Measurements from ENCODE around the gene KCMF1. TPM values are rescaled to one million over a fixed set of nuclear protein-coding genes. Genes with fewer than 3 reads are reported as not detected.

The KCMF1 gene
- total RNA-seq, 8 experiments from 2014 or later, result 28.9 to 54.3 (median 34.3) TPM

GRCh38 chr2:85063981-85064599 lies 93.1 kb downstream of the KCMF1 start:
- WGBS, 10 experiments, result 47 to 100% (median 94%) methylated on average over 2 to 5 of the region's 5 CpGs; no CpG with 5 or more reads in 1 of the 10 experiments
- ATAC-seq (replicated peaks in 6 of 8), result no peak
- H3K4me1 ChIP-seq (replicated peaks in 1 of 2), result peaks cover 0 to 9% of the 10 kb centered on the region in 2 donors
- in situ Hi-C loops (cut with MboI; ENCODE audit: low pct_unique_long_range_greater_than_20kb in 2 of 9, low sequenced_read_pairs in 9 of 9, unreplicated experiment in 9 of 9), result loop anchor here in 5 of 9 experiments (10.0 to 25.0 kb wide), 3 partner anchors 221 to 241 kb away; no protein-coding TSS in a partner anchor
- no peak overlapping the region for H3K4me3 ChIP-seq
- no peak overlapping the region for H3K27ac ChIP-seq

GRCh38 chr2:85064927-85065577 lies 94.1 kb downstream of the KCMF1 start:
- 17 to 100% (median 61%) methylated on average over 1 to 10 of the region's 14 CpGs; no CpG with 5 or more reads in 2 of the 10 experiments for WGBS, 10 experiments
- H3K27ac ChIP-seq, result no peak overlapping the region
- in situ Hi-C loops (cut with MboI; ENCODE audit: low pct_unique_long_range_greater_than_20kb in 2 of 9, low sequenced_read_pairs in 9 of 9, unreplicated experiment in 9 of 9), result loop anchor here in 6 of 9 experiments (5.0 to 25.0 kb wide), 4 partner anchors 220 to 242 kb away; no protein-coding TSS in a partner anchor
- peaks cover 0 to 9% of the 10 kb centered on the region in 2 donors for H3K4me1 ChIP-seq (replicated peaks in 1 of 2)
- H3K4me3 ChIP-seq, result no peak overlapping the region
- no peak for ATAC-seq (replicated peaks in 6 of 8)

- H3K4me3 ChIP-seq, result no peak overlapping the region
- WGBS, 10 experiments, result 0 to 85% (median 80%) methylated on average over 1 to 8 of the region's 11 CpGs; no CpG with 5 or more reads in 2 of the 10 experiments
- in situ Hi-C loops (cut with MboI; ENCODE audit: low pct_unique_long_range_greater_than_20kb in 2 of 9, low sequenced_read_pairs in 9 of 9, unreplicated experiment in 9 of 9), result loop anchor here in 6 of 9 experiments (5.0 to 25.0 kb wide), 4 partner anchors 219 to 241 kb away; no protein-coding TSS in a partner anchor
- H3K27ac ChIP-seq, result no peak overlapping the region
- peak in 3 of 8 experiments; percentile 7 to 12 (median 10) for ATAC-seq (replicated peaks in 6 of 8)
- H3K4me1 ChIP-seq (replicated peaks in 1 of 2), result peaks cover 0 to 9% of the 10 kb centered on the region in 2 donors
These were observed 95.2 kb downstream of the KCMF1 start for GRCh38 chr2:85066006-85066740.

- peak overlapping the region; percentile 4 to 23 (median 8) for H3K4me3 ChIP-seq
- in situ Hi-C loops (cut with MboI; ENCODE audit: low pct_unique_long_range_greater_than_20kb in 2 of 9, low sequenced_read_pairs in 9 of 9, unreplicated experiment in 9 of 9), result loop anchor here in 6 of 9 experiments (5.0 to 25.0 kb wide), 4 partner anchors 218 to 240 kb away; no protein-coding TSS in a partner anchor
- ATAC-seq (replicated peaks in 6 of 8), result peak; percentile 84 to 92 (median 91)
- peaks cover 0 to 5% of the 10 kb centered on the region in 2 donors for H3K4me1 ChIP-seq (replicated peaks in 1 of 2)
- no peak overlapping the region for H3K27ac ChIP-seq
- WGBS, 10 experiments, result 0 to 16% (median 5%) methylated on average over 1 to 12 of the region's 19 CpGs; no CpG with 5 or more reads in 2 of the 10 experiments
These were observed 96.0 kb downstream of the KCMF1 start for GRCh38 chr2:85066874-85067351.

- no peak overlapping the region for H3K27ac ChIP-seq
- WGBS, 10 experiments, result 15 to 96% (median 68%) methylated on average over 3 of the region's 3 CpGs; no CpG with 5 or more reads in 1 of the 10 experiments
- H3K4me1 ChIP-seq (replicated peaks in 1 of 2), result peaks cover 0 to 4% of the 10 kb centered on the region in 2 donors
- no peak for ATAC-seq (replicated peaks in 6 of 8)
- H3K4me3 ChIP-seq, result no peak overlapping the region
- in situ Hi-C loops (cut with MboI; ENCODE audit: low pct_unique_long_range_greater_than_20kb in 2 of 9, low sequenced_read_pairs in 9 of 9, unreplicated experiment in 9 of 9), result loop anchor here in 3 of 9 experiments (25.0 kb wide), 1 partner anchor 216 kb away; no protein-coding TSS in a partner anchor
These were observed 100.1 kb downstream of the KCMF1 start for GRCh38 chr2:85071096-85071495.

- H3K4me1 ChIP-seq (replicated peaks in 1 of 2), result peaks cover 0 to 4% of the 10 kb centered on the region in 2 donors
- H3K27ac ChIP-seq, result no peak overlapping the region
- 32 to 100% (median 75%) methylated on average over 1 to 3 of the region's 3 CpGs for WGBS, 10 experiments
- no peak overlapping the region for H3K4me3 ChIP-seq
- ATAC-seq (replicated peaks in 6 of 8), result no peak
- in situ Hi-C loops (cut with MboI; ENCODE audit: low pct_unique_long_range_greater_than_20kb in 2 of 9, low sequenced_read_pairs in 9 of 9, unreplicated experiment in 9 of 9), result loop anchor here in 3 of 9 experiments (25.0 kb wide), 1 partner anchor 214 kb away; no protein-coding TSS in a partner anchor
These were observed 102.1 kb downstream of the KCMF1 start for GRCh38 chr2:85073033-85073432.

- no peak for ATAC-seq (replicated peaks in 6 of 8)
- no peak overlapping the region for H3K4me3 ChIP-seq
- in situ Hi-C loops (cut with MboI; ENCODE audit: low pct_unique_long_range_greater_than_20kb in 2 of 9, low sequenced_read_pairs in 9 of 9, unreplicated experiment in 9 of 9), result no loop called here
- H3K27ac ChIP-seq, result no peak overlapping the region
- H3K4me1 ChIP-seq (replicated peaks in 1 of 2), result peaks cover 0 to 9% of the 10 kb centered on the region in 2 donors
- 73 to 100% (median 94%) methylated on average over 1 to 6 of the region's 9 CpGs; no CpG with 5 or more reads in 5 of the 10 experiments for WGBS, 10 experiments
These were observed 105.8 kb downstream of the KCMF1 start for GRCh38 chr2:85076618-85077274.

GRCh38 chr2:85077859-85078419 lies 107.0 kb downstream of the KCMF1 start:
- 0 to 100% (median 79%) methylated on average over 1 to 3 of the region's 5 CpGs; no CpG with 5 or more reads in 2 of the 10 experiments for WGBS, 10 experiments

GRCh38 chr2:85078536-85078935 lies 107.6 kb downstream of the KCMF1 start:
- in situ Hi-C loops (cut with MboI; ENCODE audit: low pct_unique_long_range_greater_than_20kb in 2 of 9, low sequenced_read_pairs in 9 of 9, unreplicated experiment in 9 of 9), result no loop called here
- H3K27ac ChIP-seq, result no peak overlapping the region
- WGBS, 10 experiments, result 60% methylated on average over 1 of the region's 5 CpGs; no CpG with 5 or more reads in 9 of the 10 experiments

More at GRCh38 chr2:85077859-85078419, 107.0 kb downstream of the KCMF1 start:
- H3K4me1 ChIP-seq (replicated peaks in 1 of 2), result peaks cover 0 to 9% of the 10 kb centered on the region in 2 donors
- in situ Hi-C loops (cut with MboI; ENCODE audit: low pct_unique_long_range_greater_than_20kb in 2 of 9, low sequenced_read_pairs in 9 of 9, unreplicated experiment in 9 of 9), result no loop called here
- peak in 6 of 8 experiments; percentile 47 to 100 (median 92) for ATAC-seq (replicated peaks in 6 of 8)
- H3K4me3 ChIP-seq, result no peak overlapping the region
- no peak overlapping the region for H3K27ac ChIP-seq

GRCh38 chr2:85083092-85083491 lies 112.1 kb downstream of the KCMF1 start:
- in situ Hi-C loops (cut with MboI; ENCODE audit: low pct_unique_long_range_greater_than_20kb in 2 of 9, low sequenced_read_pairs in 9 of 9, unreplicated experiment in 9 of 9), result no loop called here
- peaks cover 0 to 5% of the 10 kb centered on the region in 2 donors for H3K4me1 ChIP-seq (replicated peaks in 1 of 2)

More at GRCh38 chr2:85078536-85078935, 107.6 kb downstream of the KCMF1 start:
- H3K4me1 ChIP-seq (replicated peaks in 1 of 2), result peaks cover 0 to 9% of the 10 kb centered on the region in 2 donors
- H3K4me3 ChIP-seq, result no peak overlapping the region
- ATAC-seq (replicated peaks in 6 of 8), result no peak

GRCh38 chr2:85085563-85085962 lies 114.6 kb downstream of the KCMF1 start:
- Histone ChIP-seq H3K27ac (no peak overlapping the region), H3K4me1 (replicated peaks in 1 of 2) (no peaks in the 10 kb centered on the region), H3K4me3 (no peak overlapping the region)
- in situ Hi-C loops (cut with MboI; ENCODE audit: low pct_unique_long_range_greater_than_20kb in 2 of 9, low sequenced_read_pairs in 9 of 9, unreplicated experiment in 9 of 9), result no loop called here
- no peak for ATAC-seq (replicated peaks in 6 of 8)
- WGBS, 10 experiments, result 20 to 80% (median 62%) methylated on average over 1 to 3 of the region's 3 CpGs

More at GRCh38 chr2:85083092-85083491, 112.1 kb downstream of the KCMF1 start:
- Histone ChIP-seq H3K4me3 (no peak overlapping the region), H3K27ac (no peak overlapping the region)
- ATAC-seq (replicated peaks in 6 of 8), result no peak

- no peak overlapping the region for H3K4me3 ChIP-seq
- no peak for ATAC-seq (replicated peaks in 6 of 8)
- 20 to 91% (median 60%) methylated on average over 2 to 5 of the region's 5 CpGs; no CpG with 5 or more reads in 1 of the 10 experiments for WGBS, 10 experiments
- no peaks in the 10 kb centered on the region for H3K4me1 ChIP-seq (replicated peaks in 1 of 2)
- in situ Hi-C loops (cut with MboI; ENCODE audit: low pct_unique_long_range_greater_than_20kb in 2 of 9, low sequenced_read_pairs in 9 of 9, unreplicated experiment in 9 of 9), result no loop called here
- H3K27ac ChIP-seq, result no peak overlapping the region
These were observed 116.6 kb downstream of the KCMF1 start for GRCh38 chr2:85087541-85087940.
